ENCODE results near the gene FLT3.

FLT3 gene

GRCh38 chr13:28056970-28057712 is 43.2 kb downstream of the FLT3 start:
- Histone ChIP-seq H4K8ac (ENCODE audit: low read depth, low read length) (no peak overlapping the region), H3K4me1 (ENCODE audit: control insufficient read depth in 2 of 2, insufficient read depth in 1 of 2, low read depth in 1 of 2, low read length in 2 of 2) (no peaks in the 10 kb centered on the region), H3K36me3 (replicated peaks in 1 of 2; ENCODE audit: control insufficient read depth in 2 of 2, insufficient read depth in 2 of 2, low read length in 2 of 2) (no peaks in the 10 kb centered on the region), H3K23ac (ENCODE audit: low read depth, low read length, poor library complexity) (no peak overlapping the region), H3K9ac (ENCODE audit: low read depth, low read length, poor library complexity) (no peak overlapping the region), H3K18ac (ENCODE audit: low read length) (no peak overlapping the region), H3K9me3 (replicated peaks in 1 of 2; ENCODE audit: control insufficient read depth in 2 of 2, insufficient read depth in 1 of 2, low read depth in 1 of 2, low read length in 2 of 2) (no peaks in the 10 kb centered on the region), H2BK15ac (ENCODE audit: low read length) (no peak overlapping the region), H2AK5ac (ENCODE audit: low read depth, low read length) (no peak overlapping the region), H3K4me3 (ENCODE audit: low read length in 2 of 2) (no peak overlapping the region), H3K4me2 (ENCODE audit: insufficient read depth, low read length, poor library complexity, severe bottlenecking) (no peak overlapping the region), H4K91ac (ENCODE audit: low read depth, low read length, poor library complexity) (no peak overlapping the region), H3K79me1 (ENCODE audit: low read depth, low read length) (no peaks in the 10 kb centered on the region), H3K4ac (ENCODE audit: low read length) (no peak overlapping the region), H3K27me3 (ENCODE audit: control insufficient read depth in 3 of 3, insufficient read depth in 3 of 3, low read depth in 1 of 3, low read length in 3 of 3) (peaks cover 0 to 19% (median 0%) of the 10 kb centered on the region in 3 experiments), H2BK120ac (ENCODE audit: low read depth, low read length) (no peak overlapping the region), H2BK5ac (ENCODE audit: low read length) (no peak overlapping the region), H2AFZ (ENCODE audit: low read length) (no peak overlapping the region), H2BK12ac (ENCODE audit: low read length) (no peak overlapping the region), H3K14ac (ENCODE audit: low read length) (no peak overlapping the region), H3K27ac (replicated peaks; ENCODE audit: low read length) (no peak overlapping the region)
- WGBS, 2 donors (ENCODE audit: extremely low coverage in 2 of 2, insufficient read length in 2 of 2, insufficient replicate concordance in 1 of 2): no CpG with 5 or more reads among the region's 13 CpGs
- no peak for DNase-seq (ENCODE audit: low spot score)

GRCh38 chr13:28056426-28056825 is 44.0 kb downstream of the FLT3 start:
- Histone ChIP-seq H3K4ac (ENCODE audit: low read length) (no peak overlapping the region), H2AFZ (ENCODE audit: low read length) (no peak overlapping the region), H3K9me3 (replicated peaks in 1 of 2; ENCODE audit: control insufficient read depth in 2 of 2, insufficient read depth in 1 of 2, low read depth in 1 of 2, low read length in 2 of 2) (no peaks in the 10 kb centered on the region), H3K79me1 (ENCODE audit: low read depth, low read length) (no peaks in the 10 kb centered on the region), H3K9ac (ENCODE audit: low read depth, low read length, poor library complexity) (no peak overlapping the region), H3K14ac (ENCODE audit: low read length) (no peak overlapping the region), H2BK15ac (ENCODE audit: low read length) (no peak overlapping the region), H3K4me2 (ENCODE audit: insufficient read depth, low read length, poor library complexity, severe bottlenecking) (no peak overlapping the region), H3K23ac (ENCODE audit: low read depth, low read length, poor library complexity) (no peak overlapping the region), H3K4me3 (ENCODE audit: low read length in 2 of 2) (no peak overlapping the region), H4K8ac (ENCODE audit: low read depth, low read length) (no peak overlapping the region), H3K36me3 (replicated peaks in 1 of 2; ENCODE audit: control insufficient read depth in 2 of 2, insufficient read depth in 2 of 2, low read length in 2 of 2) (no peaks in the 10 kb centered on the region), H3K18ac (ENCODE audit: low read length) (no peak overlapping the region), H2BK120ac (ENCODE audit: low read depth, low read length) (no peak overlapping the region), H2BK5ac (ENCODE audit: low read length) (no peak overlapping the region), H2BK12ac (ENCODE audit: low read length) (no peak overlapping the region), H4K91ac (ENCODE audit: low read depth, low read length, poor library complexity) (no peak overlapping the region), H3K27me3 (ENCODE audit: control insufficient read depth in 3 of 3, insufficient read depth in 3 of 3, low read depth in 1 of 3, low read length in 3 of 3) (peaks cover 0 to 19% (median 0%) of the 10 kb centered on the region in 3 experiments), H2AK5ac (ENCODE audit: low read depth, low read length) (no peak overlapping the region), H3K4me1 (ENCODE audit: control insufficient read depth in 2 of 2, insufficient read depth in 1 of 2, low read depth in 1 of 2, low read length in 2 of 2) (no peaks in the 10 kb centered on the region), H3K27ac (replicated peaks; ENCODE audit: low read length) (no peak overlapping the region)
- no peak for DNase-seq (ENCODE audit: low spot score)
- no CpG with 5 or more reads among the region's 9 CpGs for WGBS, 2 donors (ENCODE audit: extremely low coverage in 2 of 2, insufficient read length in 2 of 2, insufficient replicate concordance in 1 of 2)

- Histone ChIP-seq H3K4me1 (ENCODE audit: control insufficient read depth in 2 of 2, insufficient read depth in 1 of 2, low read depth in 1 of 2, low read length in 2 of 2) (no peaks in the 10 kb centered on the region), H3K27me3 (ENCODE audit: control insufficient read depth in 3 of 3, insufficient read depth in 3 of 3, low read depth in 1 of 3, low read length in 3 of 3) (peaks cover 0 to 22% (median 0%) of the 10 kb centered on the region in 3 experiments), H4K91ac (ENCODE audit: low read depth, low read length, poor library complexity) (no peak overlapping the region)
Observed at GRCh38 chr13:28055357-28055756, 45.0 kb downstream of the FLT3 start.

GRCh38 chr13:28052945-28053344 is 47.4 kb downstream of the FLT3 start:
- Histone ChIP-seq H2BK15ac (ENCODE audit: low read length) (no peak overlapping the region), H3K9me3 (replicated peaks in 1 of 2; ENCODE audit: control insufficient read depth in 2 of 2, insufficient read depth in 1 of 2, low read depth in 1 of 2, low read length in 2 of 2) (no peaks in the 10 kb centered on the region), H2AK5ac (ENCODE audit: low read depth, low read length) (no peak overlapping the region), H3K14ac (ENCODE audit: low read length) (no peak overlapping the region), H2BK120ac (ENCODE audit: low read depth, low read length) (no peak overlapping the region), H4K91ac (ENCODE audit: low read depth, low read length, poor library complexity) (no peak overlapping the region), H3K4me2 (ENCODE audit: insufficient read depth, low read length, poor library complexity, severe bottlenecking) (no peak overlapping the region), H3K36me3 (replicated peaks in 1 of 2; ENCODE audit: control insufficient read depth in 2 of 2, insufficient read depth in 2 of 2, low read length in 2 of 2) (no peaks in the 10 kb centered on the region), H3K18ac (ENCODE audit: low read length) (no peak overlapping the region), H2BK5ac (ENCODE audit: low read length) (no peak overlapping the region), H3K23ac (ENCODE audit: low read depth, low read length, poor library complexity) (no peak overlapping the region), H3K4me1 (ENCODE audit: control insufficient read depth in 2 of 2, insufficient read depth in 1 of 2, low read depth in 1 of 2, low read length in 2 of 2) (no peaks in the 10 kb centered on the region), H2AFZ (ENCODE audit: low read length) (no peak overlapping the region), H3K27me3 (ENCODE audit: control insufficient read depth in 3 of 3, insufficient read depth in 3 of 3, low read depth in 1 of 3, low read length in 3 of 3) (peaks cover 0 to 30% (median 0%) of the 10 kb centered on the region in 3 experiments), H4K8ac (ENCODE audit: low read depth, low read length) (no peak overlapping the region), H3K4me3 (ENCODE audit: low read length in 2 of 2) (no peak overlapping the region), H2BK12ac (ENCODE audit: low read length) (no peak overlapping the region), H3K9ac (ENCODE audit: low read depth, low read length, poor library complexity) (no peak overlapping the region), H3K27ac (replicated peaks; ENCODE audit: low read length) (no peak overlapping the region), H3K79me1 (ENCODE audit: low read depth, low read length) (no peaks in the 10 kb centered on the region), H3K4ac (ENCODE audit: low read length) (no peak overlapping the region)
- no peak for DNase-seq (ENCODE audit: low spot score)

More at GRCh38 chr13:28055357-28055756, 45.0 kb downstream of the FLT3 start:
- no peak overlapping the region for H4K8ac ChIP-seq (ENCODE audit: low read depth, low read length)
- no peak overlapping the region for H3K9ac ChIP-seq (ENCODE audit: low read depth, low read length, poor library complexity)
- H3K9me3 ChIP-seq (replicated peaks in 1 of 2; ENCODE audit: control insufficient read depth in 2 of 2, insufficient read depth in 1 of 2, low read depth in 1 of 2, low read length in 2 of 2): no peaks in the 10 kb centered on the region
- H3K14ac ChIP-seq (ENCODE audit: low read length): no peak overlapping the region
- no peak overlapping the region for H2AK5ac ChIP-seq (ENCODE audit: low read depth, low read length)
- no peak overlapping the region for H2BK5ac ChIP-seq (ENCODE audit: low read length)
- no peaks in the 10 kb centered on the region for H3K79me1 ChIP-seq (ENCODE audit: low read depth, low read length)
- H3K36me3 ChIP-seq (replicated peaks in 1 of 2; ENCODE audit: control insufficient read depth in 2 of 2, insufficient read depth in 2 of 2, low read length in 2 of 2): no peaks in the 10 kb centered on the region
- no peak overlapping the region for H2BK120ac ChIP-seq (ENCODE audit: low read depth, low read length)
- no peak overlapping the region for H3K18ac ChIP-seq (ENCODE audit: low read length)
- H3K27ac ChIP-seq (replicated peaks; ENCODE audit: low read length): no peak overlapping the region
- no peak overlapping the region for H2BK15ac ChIP-seq (ENCODE audit: low read length)
- WGBS, 2 donors (ENCODE audit: extremely low coverage in 2 of 2, insufficient read length in 2 of 2, insufficient replicate concordance in 1 of 2): no CpG with 5 or more reads among the region's 2 CpGs
- no peak overlapping the region for H2AFZ ChIP-seq (ENCODE audit: low read length)
- H3K4me2 ChIP-seq (ENCODE audit: insufficient read depth, low read length, poor library complexity, severe bottlenecking): no peak overlapping the region
- no peak overlapping the region for H3K4me3 ChIP-seq (ENCODE audit: low read length in 2 of 2)
- DNase-seq (ENCODE audit: low spot score): no peak
- no peak overlapping the region for H3K4ac ChIP-seq (ENCODE audit: low read length)
- no peak overlapping the region for H3K23ac ChIP-seq (ENCODE audit: low read depth, low read length, poor library complexity)
- no peak overlapping the region for H2BK12ac ChIP-seq (ENCODE audit: low read length)
